ENCODE measurements around the gene EPC2.

- no peak for TF ChIP-seq JUNB (IDR thresholded peaks at IDR 0.05; ENCODE audit: unreplicated experiment)
- no peak for TF ChIP-seq CTCF (conservative IDR thresholded peaks at IDR 0.05; ENCODE audit: low read depth in 2 of 2)
Measured at GRCh38 chr2:148613231-148614013, 31.1 kb upstream of the EPC2 start.

All from GM23338 (cell line).